ENCODE measurements around the gene SRP68. TPM values are rescaled to one million over a fixed set of nuclear protein-coding genes. Genes with fewer than 3 reads are reported as not detected.
"Not testable (repeated sequence)": the region's sequence is repeated elsewhere in the genome, so short reads cannot be mapped to it uniquely, and the experiment has no call there.

SRP68 gene
- total RNA-seq, 1 donor from 2014 or later, result 111 TPM

DNA sequence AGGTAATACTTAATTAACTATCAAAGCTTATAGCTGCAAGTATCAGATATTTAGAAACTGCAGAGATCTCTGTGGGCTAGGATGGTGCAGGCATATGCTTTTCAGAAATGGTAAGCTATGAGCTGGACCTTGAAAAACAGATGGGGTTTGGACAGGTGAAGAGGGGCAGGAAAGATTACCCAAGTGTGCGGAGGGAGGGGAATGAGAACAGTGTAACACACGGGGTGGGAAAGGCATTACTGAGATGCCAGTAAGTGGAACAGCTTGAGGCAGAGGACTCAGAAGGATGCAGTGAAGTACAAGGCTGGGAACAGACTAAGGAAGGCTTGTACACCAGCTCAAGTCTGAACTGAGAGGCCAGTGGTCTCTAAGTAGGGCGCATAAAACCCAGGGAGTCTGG lies 23.1 kb downstream of the SRP68 start:
- intact Hi-C loops (cut with micrococcal nuclease), result no loop called here

DNA sequence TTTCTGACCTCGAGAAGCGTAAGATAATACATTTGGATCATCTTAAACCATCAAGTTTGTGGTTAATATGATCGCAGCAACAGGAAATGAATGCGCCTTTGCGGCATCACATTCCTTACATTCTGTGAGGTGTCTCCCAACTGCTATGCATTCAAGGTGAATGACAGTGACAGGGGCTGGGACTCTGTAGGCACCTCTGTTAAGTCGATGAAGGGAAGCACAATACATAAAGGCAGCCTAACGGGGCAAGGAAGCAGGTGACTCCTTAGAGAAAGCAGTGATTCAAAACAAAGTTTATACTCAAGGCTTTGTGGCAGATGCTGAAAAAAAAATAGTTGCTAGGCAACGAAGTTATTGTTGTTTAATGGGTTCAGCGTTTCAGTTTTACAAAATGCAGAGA lies 23.6 kb downstream of the SRP68 start:
- intact Hi-C loops (cut with micrococcal nuclease), result no loop called here

- intact Hi-C loops (cut with micrococcal nuclease), result no loop called here
These were observed 24.2 kb downstream of the SRP68 start for GRCh38 chr17:76048025-76048605.

GRCh38 chr17:76046064-76046463 lies 26.3 kb downstream of the SRP68 start:
- intact Hi-C loops (cut with micrococcal nuclease), result no loop called here

- intact Hi-C loops (cut with micrococcal nuclease), result not testable (repeated sequence)
These were observed 27.8 kb downstream of the SRP68 start for GRCh38 chr17:76044475-76045007.

DNA sequence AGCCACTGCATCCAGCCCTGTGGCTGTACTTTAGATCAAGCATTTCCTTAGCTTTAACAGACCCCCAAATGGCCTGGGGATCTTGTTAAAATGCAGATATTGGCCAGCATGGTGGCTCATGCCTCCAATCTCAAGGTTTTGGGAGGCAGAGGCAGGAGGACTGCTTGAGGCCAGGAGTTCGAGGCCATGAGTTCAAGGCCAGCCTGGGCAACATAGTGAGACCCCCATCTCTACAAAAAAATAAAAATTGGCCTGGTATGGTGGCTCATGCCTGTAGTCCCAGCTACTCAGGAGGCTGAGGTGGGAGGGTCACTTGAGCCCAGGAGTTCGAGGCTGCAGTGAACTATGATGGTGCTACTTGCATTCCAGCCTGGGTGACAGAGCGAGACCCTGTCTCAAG lies 29.4 kb downstream of the SRP68 start:
- intact Hi-C loops (cut with micrococcal nuclease), result not testable (repeated sequence)

DNA sequence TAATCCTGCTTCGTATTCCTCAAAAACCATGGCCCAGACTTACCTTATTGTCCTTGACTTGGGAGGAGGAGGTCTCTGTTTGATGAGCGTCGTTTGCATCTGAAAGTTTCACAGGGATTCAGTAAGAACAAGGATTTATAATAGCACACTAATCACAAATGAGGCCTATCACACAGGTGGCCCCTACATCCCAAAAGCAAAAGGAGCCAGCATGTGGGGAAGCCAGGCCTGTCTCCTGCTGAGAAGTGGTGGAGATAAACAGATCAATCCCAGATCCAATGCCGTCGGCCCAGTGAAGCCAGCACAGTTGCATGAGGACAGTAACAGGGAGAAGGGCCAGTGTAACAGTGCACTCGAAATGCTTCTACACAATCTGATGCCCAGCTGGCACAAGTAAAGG lies 31.9 kb downstream of the SRP68 start:
- intact Hi-C loops (cut with micrococcal nuclease), result no loop called here

DNA sequence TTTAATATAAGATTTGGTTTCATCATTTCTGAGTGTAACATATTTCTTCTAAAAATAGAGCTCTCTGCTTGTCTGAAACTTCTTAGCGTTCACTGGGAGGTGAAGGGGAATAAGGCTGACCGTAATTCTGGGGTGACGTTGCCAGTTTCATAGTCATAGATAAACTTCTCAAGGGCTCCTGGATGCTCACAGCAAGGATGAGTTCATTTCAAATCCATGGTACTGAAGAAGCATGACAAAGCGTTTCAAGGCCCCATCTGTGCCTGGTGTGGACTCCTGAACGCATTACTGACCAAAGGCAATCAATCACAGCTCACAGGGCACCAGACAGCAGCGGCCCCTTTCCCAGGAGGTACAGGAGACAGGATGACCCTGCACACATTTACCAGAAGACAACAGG lies 33.2 kb downstream of the SRP68 start:
- intact Hi-C loops (cut with micrococcal nuclease), result no loop called here

- intact Hi-C loops (cut with micrococcal nuclease), result no loop called here
These were observed 34.3 kb downstream of the SRP68 start for GRCh38 chr17:76038050-76038449.

DNA sequence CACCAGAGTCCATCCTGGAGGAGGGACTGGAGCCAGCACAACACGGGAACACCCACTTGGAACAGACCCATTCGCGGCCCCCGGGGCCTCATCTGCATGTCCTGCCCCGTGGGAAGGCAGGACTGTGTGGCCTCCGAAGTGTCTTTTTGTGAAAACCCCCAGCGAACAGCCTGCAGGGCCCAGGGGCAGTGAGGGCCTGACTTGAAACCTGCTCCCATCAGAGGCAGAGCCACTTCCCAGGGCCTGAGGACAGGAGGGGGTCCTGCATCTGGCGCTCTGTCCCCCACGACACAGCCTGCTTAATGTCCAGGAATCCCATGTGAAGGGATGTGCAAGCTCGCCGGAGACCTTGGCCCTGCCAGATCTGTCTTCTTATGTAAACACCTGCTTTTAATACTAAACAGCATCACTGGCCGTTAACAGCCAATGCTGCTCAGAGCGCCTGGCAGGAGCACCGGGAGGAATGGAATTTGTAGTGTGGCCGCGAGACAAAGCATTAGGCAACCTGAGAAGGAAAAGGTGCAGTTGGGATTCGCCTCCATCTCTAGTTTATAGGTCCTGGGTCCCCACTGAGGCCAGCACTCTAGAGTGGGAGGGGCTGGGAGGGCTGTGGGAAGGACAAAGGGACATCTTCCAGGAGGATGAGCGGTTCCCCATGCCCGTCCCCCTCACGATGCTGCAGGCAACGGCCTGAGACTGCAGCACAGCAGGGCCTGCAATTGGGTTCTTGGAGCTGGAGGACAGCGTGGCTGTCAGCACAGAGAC lies 35.6 kb downstream of the SRP68 start:
- intact Hi-C loops (cut with micrococcal nuclease), result no loop called here

- intact Hi-C loops (cut with micrococcal nuclease), result no loop called here
These were observed 37.6 kb downstream of the SRP68 start for GRCh38 chr17:76034428-76035350.

- intact Hi-C loops (cut with micrococcal nuclease), result no loop called here
These were observed 39.2 kb downstream of the SRP68 start for GRCh38 chr17:76033139-76033538.

DNA sequence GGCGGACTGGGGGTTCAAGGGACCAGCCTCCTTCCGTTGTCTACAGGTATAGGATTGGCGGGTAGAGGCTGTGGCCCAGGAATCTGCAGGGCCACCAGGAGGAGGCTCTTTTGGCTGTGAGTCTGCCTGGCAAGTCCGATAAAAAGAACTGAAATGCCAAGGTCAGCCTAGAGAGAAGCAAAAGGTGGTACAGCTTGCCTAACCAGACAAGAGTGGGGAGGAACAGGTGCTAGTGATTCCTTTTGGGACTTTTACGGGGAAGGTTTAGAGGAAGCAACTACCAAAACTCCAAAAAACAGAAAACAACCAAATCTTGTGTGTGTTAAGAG lies 39.6 kb downstream of the SRP68 start:
- intact Hi-C loops (cut with micrococcal nuclease), result no loop called here

DNA sequence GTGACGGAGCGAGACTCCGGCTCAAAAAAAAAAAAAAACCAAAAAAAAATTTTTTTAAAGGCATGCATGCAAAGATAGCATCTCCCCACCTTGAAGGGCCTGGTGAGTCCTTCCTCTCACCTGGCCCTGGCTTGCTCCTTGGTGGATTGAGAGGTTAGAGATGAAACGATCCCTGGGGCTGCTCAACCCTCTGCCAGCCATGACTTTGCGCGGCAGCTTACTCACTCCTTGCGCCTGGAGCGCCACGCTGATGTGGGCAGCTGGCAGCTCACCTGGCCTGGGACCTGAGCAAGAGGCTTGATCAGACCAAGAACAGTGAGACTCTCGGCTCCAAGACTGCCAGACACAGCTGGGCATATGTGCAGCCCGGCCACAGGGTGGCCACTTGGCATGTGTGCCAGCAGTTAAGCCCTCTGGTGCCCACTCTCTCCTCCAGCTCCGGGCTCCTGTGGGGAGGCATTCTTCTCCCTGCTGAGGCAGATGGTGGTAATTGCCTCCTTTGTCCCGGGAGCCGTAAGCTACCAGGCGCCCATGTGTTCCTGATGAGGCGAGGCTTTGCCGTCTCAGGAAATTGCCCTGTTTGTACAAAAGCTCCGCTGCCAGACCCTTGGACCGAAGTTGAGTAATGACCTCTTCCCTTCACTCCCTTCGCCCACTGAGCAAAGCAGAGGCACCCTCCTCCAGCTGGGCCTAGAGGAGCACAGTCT lies 40.1 kb downstream of the SRP68 start:
- intact Hi-C loops (cut with micrococcal nuclease), result no loop called here

- intact Hi-C loops (cut with micrococcal nuclease), result no loop called here
These were observed 45.0 kb downstream of the SRP68 start, which contains the start of gene EVPL for GRCh38 chr17:76027159-76027839. Gene EVPL (minus strand): TSS chr17:76027306. CDS start chr17:76027198, 108 bp downstream.

DNA sequence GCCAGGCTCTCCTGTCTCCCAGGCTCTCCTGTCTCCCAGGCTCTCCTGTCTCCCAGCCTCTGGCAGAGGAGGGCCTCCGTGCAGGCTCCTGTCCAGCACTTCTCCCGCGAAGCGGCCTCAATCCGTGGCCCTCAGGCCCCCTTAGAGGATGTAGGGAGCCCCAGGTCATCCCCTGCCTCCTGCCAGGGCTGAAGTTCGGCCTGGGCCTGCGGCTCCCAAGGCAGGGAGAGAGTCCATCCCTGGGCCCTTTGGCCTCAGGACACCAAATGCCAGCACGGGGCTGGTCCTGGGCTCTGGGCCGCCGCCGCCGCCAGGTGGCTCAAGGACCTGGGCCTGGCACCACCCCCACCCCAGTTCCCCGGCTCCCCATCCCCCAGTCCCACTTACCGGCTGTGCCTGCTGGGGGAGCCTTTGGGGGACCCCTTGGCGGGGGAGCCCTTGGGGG lies 45.6 kb downstream of the SRP68 start:
- intact Hi-C loops (cut with micrococcal nuclease), result no loop called here

DNA sequence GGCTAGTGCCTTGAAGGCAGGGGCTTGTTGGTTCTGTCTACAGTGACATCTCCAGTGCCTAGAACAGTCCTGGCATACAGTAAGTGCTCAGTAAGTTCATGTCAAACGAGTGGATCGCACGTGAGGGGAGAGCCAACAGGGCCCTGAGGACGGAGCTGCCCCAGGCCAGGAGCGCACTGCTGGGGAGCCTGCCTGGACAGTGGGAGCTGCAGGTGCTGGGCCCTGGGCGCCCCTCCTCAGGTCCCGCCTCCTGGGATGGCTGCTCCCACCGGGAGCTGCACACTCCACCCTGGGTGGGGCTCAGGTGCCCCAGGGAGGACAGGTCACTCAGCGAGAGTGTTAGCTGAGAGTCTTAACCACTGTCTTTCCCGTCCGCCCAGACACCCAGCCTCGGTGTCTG lies 47.0 kb downstream of the SRP68 start:
- intact Hi-C loops (cut with micrococcal nuclease), result no loop called here

DNA sequence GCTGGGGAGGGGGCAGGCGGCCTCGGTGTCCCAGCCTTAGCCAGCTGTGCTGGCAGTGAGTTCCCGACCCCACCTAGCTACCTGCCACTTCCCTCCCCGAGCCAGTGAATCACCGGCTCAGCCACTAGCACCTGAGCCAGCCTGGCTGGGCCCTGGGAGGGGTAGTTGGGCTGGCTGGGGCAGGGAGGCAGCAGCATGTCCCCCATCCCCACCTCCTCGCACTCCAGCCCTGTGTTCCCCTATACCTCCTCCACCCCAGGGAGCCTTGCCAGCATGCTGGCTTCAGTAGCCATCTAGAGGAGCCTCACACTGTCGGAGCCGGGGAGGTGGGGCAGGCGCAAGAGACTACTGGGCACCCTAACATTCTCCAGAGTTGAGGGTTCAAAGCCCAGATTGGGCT lies 48.0 kb downstream of the SRP68 start:
- intact Hi-C loops (cut with micrococcal nuclease), result no loop called here

DNA sequence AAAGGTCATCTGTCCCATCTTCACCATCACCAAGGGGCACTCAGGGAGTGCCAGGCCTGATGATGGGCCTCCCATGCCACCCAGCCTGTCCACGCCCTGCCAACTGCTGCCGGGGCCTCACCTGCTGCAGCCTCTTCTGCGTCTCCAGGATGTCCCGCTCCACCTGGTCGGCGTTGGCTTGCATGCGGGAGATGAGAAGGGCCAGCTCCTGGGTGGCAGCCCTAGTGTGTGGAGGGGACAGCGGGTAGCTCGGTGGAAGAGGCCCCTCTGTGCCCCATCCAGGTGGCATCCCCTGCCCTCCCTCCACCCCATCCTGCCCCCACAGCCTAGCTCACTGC lies 48.4 kb downstream of the SRP68 start:
- intact Hi-C loops (cut with micrococcal nuclease), result no loop called here

DNA sequence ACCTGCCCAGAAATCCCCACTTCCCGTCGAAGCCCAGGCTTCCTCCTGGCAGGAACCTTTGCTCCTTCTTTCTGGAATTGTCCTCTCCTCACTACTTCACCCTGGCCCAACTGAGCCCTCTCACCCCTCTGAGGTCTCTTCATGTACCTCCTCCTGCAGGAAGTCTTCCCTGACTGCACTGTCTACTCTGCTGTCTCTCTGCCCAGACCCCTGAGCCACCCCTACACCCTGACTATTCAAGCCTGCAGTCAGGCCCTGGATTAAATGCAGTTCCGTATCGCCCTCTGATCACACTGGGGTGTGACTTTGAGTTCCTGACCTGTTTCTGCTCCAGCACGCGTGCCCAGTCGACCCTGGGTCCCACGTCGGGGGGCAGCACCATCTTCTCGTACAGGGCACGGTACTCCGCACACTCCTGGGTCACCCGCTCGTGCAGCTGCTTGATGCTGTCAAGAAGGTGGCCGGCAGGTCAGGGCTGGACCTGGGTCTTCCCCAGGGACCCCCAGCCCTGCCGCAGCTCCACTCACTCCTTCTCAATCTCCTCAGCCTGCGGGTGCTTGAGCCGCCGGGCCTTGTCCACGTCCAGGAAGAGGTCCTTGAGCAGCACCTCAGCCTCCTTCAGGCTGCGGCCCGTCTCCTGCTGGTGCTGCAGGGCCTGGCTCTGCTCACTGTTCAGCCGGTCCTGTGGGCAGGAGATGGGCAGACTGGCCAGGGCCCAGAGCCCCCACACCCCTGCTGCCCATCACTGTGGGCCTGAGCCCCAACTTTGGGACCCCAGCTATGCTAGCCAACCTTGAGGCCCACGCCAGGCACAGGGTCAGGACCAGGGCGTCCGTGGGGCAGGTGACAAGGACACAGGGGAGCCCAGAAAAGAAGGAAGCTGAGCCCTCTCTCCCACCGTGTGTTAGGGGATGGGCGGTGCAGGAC lies 49.1 kb downstream of the SRP68 start:
- intact Hi-C loops (cut with micrococcal nuclease), result no loop called here

Data from T-helper 1 cell treated with Interleukin-12 subunit alpha and Interleukin-12 subunit beta and Interleukin-4 antibody, amounts not matched to agents 30 ng/mL and 1 ng/mL, for 36 hours (primary cell).